Measurements from ENCODE around the gene ERP44. TPM values are rescaled to one million over a fixed set of nuclear protein-coding genes. Genes with fewer than 3 reads are reported as not detected.

The ERP44 gene
- polyA plus RNA-seq, 1 of the 3 experiments (the other 2 are of a cell fraction) = 10.0 TPM

DNA sequence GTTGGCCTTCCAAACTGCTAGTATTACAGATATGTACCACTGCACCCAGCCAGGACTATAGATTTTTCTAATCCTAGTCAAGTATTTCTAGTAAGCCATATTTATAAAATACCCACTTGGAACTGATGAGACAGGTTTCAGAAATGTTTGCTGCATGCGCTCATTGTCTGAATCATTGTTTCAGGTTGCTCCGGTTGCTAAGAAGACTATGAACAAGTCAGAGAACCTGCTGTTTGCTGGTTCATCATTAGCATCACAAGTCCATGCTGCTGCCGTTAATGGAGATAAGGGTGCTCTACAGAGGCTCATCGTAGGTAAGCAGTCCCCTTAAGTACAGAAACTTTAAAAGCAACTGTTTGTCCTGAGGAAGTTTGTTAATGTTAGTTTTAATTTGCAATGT lies 5.5 kb upstream of the ERP44 start:
- H3F3A ChIP-seq (replicated peaks; ENCODE audit: insufficient read depth) = peaks cover 7% of the 10 kb centered on the region
- no peak for DNase-seq
- H3K9ac ChIP-seq = peak overlapping the region; percentile 10; the same call in 1 of the 2 replicates
- peaks cover 6 to 8% of the 10 kb centered on the region in 2 experiments; a peak in 3 of 4 replicates for H3K4me1 ChIP-seq (ENCODE audit: control insufficient read depth in 1 of 2, insufficient read depth in 2 of 2, low read depth in 1 of 2, low read length in 1 of 2)
- H3K4me3 ChIP-seq (ENCODE audit: low read depth in 2 of 2, low read length in 1 of 2) = no peak overlapping the region
- WGBS (ENCODE audit: low lambda C conversion rate) = 70% methylated on average over 4 of the region's 4 CpGs
- peak overlapping the region in 1 of 2 experiments; percentile 37; a peak in 1 of 4 replicates for H3K27ac ChIP-seq (ENCODE audit: low read depth in 2 of 2, low read length in 1 of 2)
- no peaks in the 10 kb centered on the region for H3K9me2 ChIP-seq
- no peak overlapping the region for H2AFZ ChIP-seq (ENCODE audit: low read depth)
- H3K4me2 ChIP-seq = no peak overlapping the region
- H3K36me3 ChIP-seq (replicated peaks in 1 of 2; ENCODE audit: control insufficient read depth in 1 of 2, insufficient read depth in 2 of 2, low read length in 1 of 2) = peaks cover 53 to 63% of the 10 kb centered on the region in 2 experiments
- ChIA-PET CTCF (no interaction called here), POLR2A (no interaction called here)
- H4K20me1 ChIP-seq (ENCODE audit: insufficient read depth) = no peaks in the 10 kb centered on the region
- H3K9me3 ChIP-seq = no peaks in the 10 kb centered on the region
- TF ChIP-seq JUND (IDR thresholded peaks at IDR 0.05) = peak; percentile 42; the same call in 1 of the 2 replicates
- TF ChIP-seq EZH2phosphoT487 (IDR thresholded peaks at IDR 0.05; ENCODE audit: borderline replicate concordance, low read depth) = no peak
- TF ChIP-seq FOSL2 (IDR thresholded peaks at IDR 0.05; ENCODE audit: borderline replicate concordance, low read depth) = peak; percentile 38; the same call in 1 of the 2 replicates
- no peaks in the 10 kb centered on the region for H3K27me3 ChIP-seq (ENCODE audit: insufficient read depth)
- H3K79me2 ChIP-seq (ENCODE audit: insufficient read depth) = peaks cover 37% of the 10 kb centered on the region; the same call in 1 of the 2 replicates

DNA sequence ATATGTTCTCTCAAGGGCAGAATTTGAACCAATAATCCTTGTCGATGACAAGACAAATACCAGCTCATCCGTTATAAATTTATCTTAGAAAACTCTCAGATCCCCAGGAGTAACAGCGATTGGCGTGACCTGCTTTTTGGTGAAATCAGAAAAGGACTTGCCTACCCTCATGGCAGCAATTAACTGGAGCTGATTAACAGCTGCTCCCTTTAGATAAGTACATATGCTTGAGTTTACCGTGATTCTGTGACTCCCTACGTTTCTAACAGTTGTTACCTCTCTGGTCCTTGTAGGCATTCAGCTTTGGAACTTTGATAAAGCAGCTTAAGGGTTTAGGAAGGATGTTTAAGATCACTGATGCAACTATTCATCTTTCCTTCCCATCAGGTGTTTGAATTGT lies 2.8 kb upstream of the ERP44 start:
- no peak overlapping the region for H3K4me2 ChIP-seq
- H3K36me3 ChIP-seq (replicated peaks in 1 of 2; ENCODE audit: control insufficient read depth in 1 of 2, insufficient read depth in 2 of 2, low read length in 1 of 2) = peaks cover 27 to 36% of the 10 kb centered on the region in 2 experiments
- ChIA-PET POLR2A (interaction anchor here (0.7 kb wide), 1 partner anchor 252 kb away, joined by 3 read pairs; no protein-coding TSS in a partner anchor), CTCF (interaction anchor here (0.8 to 1.3 kb wide), 3 partner anchors 9 to 26 kb away, joined by 3 to 4 read pairs (median 3); no protein-coding TSS in a partner anchor)
- peaks cover 47% of the 10 kb centered on the region for H3K79me2 ChIP-seq (ENCODE audit: insufficient read depth)
- H3K4me3 ChIP-seq (ENCODE audit: low read depth in 2 of 2, low read length in 1 of 2) = no peak overlapping the region
- no peak overlapping the region for H3K9ac ChIP-seq
- no peak overlapping the region for H3K27ac ChIP-seq (ENCODE audit: low read depth in 2 of 2, low read length in 1 of 2)
- no peak overlapping the region for H2AFZ ChIP-seq (ENCODE audit: low read depth)
- peaks cover 11% of the 10 kb centered on the region for H3F3A ChIP-seq (replicated peaks; ENCODE audit: insufficient read depth)
- no peak for TF ChIP-seq NRF1 (IDR thresholded peaks at IDR 0.05; ENCODE audit: low read depth, low read length)
- TF ChIP-seq FOXJ3 (CRISPR knock-in tag; IDR thresholded peaks at IDR 0.05) = no peak
- TF ChIP-seq POLR2AphosphoS5 (IDR thresholded peaks at IDR 0.05; ENCODE audit: low read depth, low read length) = no peak
- TF ChIP-seq CHD2 (IDR thresholded peaks at IDR 0.05; ENCODE audit: low read length, partially characterized antibody) = no peak
- TF ChIP-seq TEAD4 (IDR thresholded peaks at IDR 0.05; ENCODE audit: borderline replicate concordance, insufficient read depth) = no peak
- no peak for TF ChIP-seq MXI1 (IDR thresholded peaks at IDR 0.05; ENCODE audit: low read depth, low read length)
- no peak for TF ChIP-seq NFIC (IDR thresholded peaks at IDR 0.05; ENCODE audit: borderline replicate concordance)
- TF ChIP-seq, protein P1, sequence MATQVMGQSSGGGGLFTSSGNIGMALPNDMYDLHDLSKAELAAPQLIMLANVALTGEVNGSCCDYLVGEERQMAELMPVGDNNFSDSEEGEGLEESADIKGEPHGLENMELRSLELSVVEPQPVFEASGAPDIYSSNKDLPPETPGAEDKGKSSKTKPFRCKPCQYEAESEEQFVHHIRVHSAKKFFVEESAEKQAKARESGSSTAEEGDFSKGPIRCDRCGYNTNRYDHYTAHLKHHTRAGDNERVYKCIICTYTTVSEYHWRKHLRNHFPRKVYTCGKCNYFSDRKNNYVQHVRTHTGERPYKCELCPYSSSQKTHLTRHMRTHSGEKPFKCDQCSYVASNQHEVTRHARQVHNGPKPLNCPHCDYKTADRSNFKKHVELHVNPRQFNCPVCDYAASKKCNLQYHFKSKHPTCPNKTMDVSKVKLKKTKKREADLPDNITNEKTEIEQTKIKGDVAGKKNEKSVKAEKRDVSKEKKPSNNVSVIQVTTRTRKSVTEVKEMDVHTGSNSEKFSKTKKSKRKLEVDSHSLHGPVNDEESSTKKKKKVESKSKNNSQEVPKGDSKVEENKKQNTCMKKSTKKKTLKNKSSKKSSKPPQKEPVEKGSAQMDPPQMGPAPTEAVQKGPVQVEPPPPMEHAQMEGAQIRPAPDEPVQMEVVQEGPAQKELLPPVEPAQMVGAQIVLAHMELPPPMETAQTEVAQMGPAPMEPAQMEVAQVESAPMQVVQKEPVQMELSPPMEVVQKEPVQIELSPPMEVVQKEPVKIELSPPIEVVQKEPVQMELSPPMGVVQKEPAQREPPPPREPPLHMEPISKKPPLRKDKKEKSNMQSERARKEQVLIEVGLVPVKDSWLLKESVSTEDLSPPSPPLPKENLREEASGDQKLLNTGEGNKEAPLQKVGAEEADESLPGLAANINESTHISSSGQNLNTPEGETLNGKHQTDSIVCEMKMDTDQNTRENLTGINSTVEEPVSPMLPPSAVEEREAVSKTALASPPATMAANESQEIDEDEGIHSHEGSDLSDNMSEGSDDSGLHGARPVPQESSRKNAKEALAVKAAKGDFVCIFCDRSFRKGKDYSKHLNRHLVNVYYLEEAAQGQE (IDR thresholded peaks at IDR 0.05; ENCODE audit: low read depth, low read length) = no peak
- no peak for TF ChIP-seq SMC3 (IDR thresholded peaks at IDR 0.05; ENCODE audit: low read depth, low read length)
- no peak for TF ChIP-seq JUND (IDR thresholded peaks at IDR 0.05)
- no peak for TF ChIP-seq SIN3A (IDR thresholded peaks at IDR 0.05; ENCODE audit: borderline replicate concordance, low read depth, low read length)
- TF ChIP-seq, protein P2, sequence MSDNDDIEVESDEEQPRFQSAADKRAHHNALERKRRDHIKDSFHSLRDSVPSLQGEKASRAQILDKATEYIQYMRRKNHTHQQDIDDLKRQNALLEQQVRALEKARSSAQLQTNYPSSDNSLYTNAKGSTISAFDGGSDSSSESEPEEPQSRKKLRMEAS (IDR thresholded peaks at IDR 0.05; ENCODE audit: low read depth) = no peak
- 93% methylated on average over 6 of the region's 6 CpGs for WGBS (ENCODE audit: low lambda C conversion rate)
- H3K9me2 ChIP-seq = no peaks in the 10 kb centered on the region
- H4K20me1 ChIP-seq (ENCODE audit: insufficient read depth) = peaks cover 14% of the 10 kb centered on the region
- H3K9me3 ChIP-seq = no peaks in the 10 kb centered on the region
- peaks cover 12 to 21% of the 10 kb centered on the region in 2 experiments; a peak in 3 of 4 replicates for H3K4me1 ChIP-seq (ENCODE audit: control insufficient read depth in 1 of 2, insufficient read depth in 2 of 2, low read depth in 1 of 2, low read length in 1 of 2)
- H3K27me3 ChIP-seq (ENCODE audit: insufficient read depth) = no peaks in the 10 kb centered on the region
- DNase-seq = no peak

Measured in SK-N-SH (cell line).